Astrocyte (in vitro differentiated cells and primary cell): ENCODE measurements around the gene PPP1R14D. TPM values are rescaled to one million over a fixed set of nuclear protein-coding genes. Genes with fewer than 3 reads are reported as not detected.

ENCODE experiments used
- DNase-seq: peaks from one replicate; pipeline ENCODE4 v3.0.0-alpha.2; 2010; ENCODE audit warnings: low read depth
- FAIRE-seq: peaks from 2 replicates; lab custom pipeline; 2011; peaks lifted over from hg19 to GRCh38; lab: Jason Lieb, UNC
- H2AFZ ChIP-seq: 2 replicates; pipeline ENCODE4 v1.6.0; 2012; ENCODE audit warnings: low read depth, low read length, inconsistent platforms
- H3K27ac ChIP-seq: 2 replicates; pipeline ENCODE4 v1.5.1; 2011; ENCODE audit warnings: low read depth, low read length, inconsistent platforms
- H3K27me3 ChIP-seq: 2 replicates; pipeline ENCODE4 v1.6.0; 2011; ENCODE audit warnings: low read length, inconsistent platforms; ENCODE audit not compliant: insufficient read depth
- H3K36me3 ChIP-seq: 2 replicates; pipeline ENCODE4 v1.5.1; 2011; ENCODE audit warnings: low read length, inconsistent platforms; ENCODE audit not compliant: insufficient read depth
- H3K4me1 ChIP-seq: 2 replicates; pipeline ENCODE4 v1.5.1; 2011; ENCODE audit warnings: low read length, inconsistent platforms; ENCODE audit not compliant: insufficient read depth
- H3K4me2 ChIP-seq: 2 replicates; pipeline ENCODE4 v1.6.0; 2012; ENCODE audit warnings: low read length, inconsistent platforms
- H3K4me3 ChIP-seq: 2 replicates; pipeline ENCODE4 v1.5.1; 2011; ENCODE audit warnings: low read depth, mild to moderate bottlenecking, low read length, inconsistent platforms; ENCODE audit not compliant: insufficient read depth
- H3K79me2 ChIP-seq: 2 replicates; pipeline ENCODE4 v1.6.0; 2012; ENCODE audit warnings: mild to moderate bottlenecking, low read length, inconsistent platforms; ENCODE audit not compliant: insufficient read depth
- H3K9ac ChIP-seq: 2 replicates; pipeline ENCODE4 v1.6.0; 2012; ENCODE audit warnings: mild to moderate bottlenecking, low read length, inconsistent platforms
- H3K9me3 ChIP-seq: 2 replicates; pipeline ENCODE4 v1.5.1; 2012; ENCODE audit warnings: low read depth, mild to moderate bottlenecking, low read length, inconsistent platforms; ENCODE audit not compliant: insufficient read depth
- H4K20me1 ChIP-seq: 2 replicates; pipeline ENCODE4 v1.6.0; 2012; ENCODE audit warnings: low read length, inconsistent platforms; ENCODE audit not compliant: insufficient read depth
- H3K27ac Mint-ChIP-seq: one replicate; pipeline ENCODE4 v1.8.0; 2021; ENCODE audit warnings: mild to moderate bottlenecking, mixed read lengths; ENCODE audit not compliant: unreplicated experiment
- H3K27me3 Mint-ChIP-seq: one replicate; pipeline ENCODE4 v1.8.0; 2021; ENCODE audit warnings: low read depth, mixed read lengths; ENCODE audit not compliant: unreplicated experiment
- H3K36me3 Mint-ChIP-seq: one replicate; pipeline ENCODE4 v1.8.0; 2021; ENCODE audit warnings: low read depth, mixed read lengths; ENCODE audit not compliant: unreplicated experiment
- H3K4me1 Mint-ChIP-seq: one replicate; pipeline ENCODE4 v1.8.0; 2021; ENCODE audit warnings: low read depth, mixed read lengths; ENCODE audit not compliant: unreplicated experiment
- H3K4me3 Mint-ChIP-seq: one replicate; pipeline ENCODE4 v1.8.0; 2021; ENCODE audit warnings: mild to moderate bottlenecking, moderate library complexity, mixed read lengths; ENCODE audit not compliant: unreplicated experiment
- H3K9me3 Mint-ChIP-seq: one replicate; pipeline ENCODE4 v1.8.0; 2021; ENCODE audit warnings: mild to moderate bottlenecking, mixed read lengths; ENCODE audit not compliant: unreplicated experiment
- EZH2 ChIP-seq: IDR thresholded peaks from 2 replicates; pipeline ENCODE4 v1.6.1; 2012; ENCODE audit warnings: mild to moderate bottlenecking, low read length, inconsistent platforms; ENCODE audit not compliant: insufficient read depth
- total RNA-seq: library from RNA; stranded (reverse); gene quantifications from 2 replicates; pipeline ENCODE4 v1.2.1, GENCODE V29; 2021
- TF ChIP-seq, protein P1 (sequence below): IDR thresholded peaks from 2 replicates; pipeline ENCODE4 v1.5.1; 2011; ENCODE audit warnings: low read depth, mild to moderate bottlenecking, inconsistent platforms, low read length, moderate library complexity; ENCODE audit not compliant: insufficient read depth

Gene PPP1R14D
- total RNA-seq, 1 donor from 2014 or later: not detected

- Histone ChIP-seq H4K20me1 (no peaks in the 10 kb centered on the region), H3K27me3 (peaks cover 10% of the 10 kb centered on the region), H3K9me3 (no peaks in the 10 kb centered on the region), H3K79me2 (no peaks in the 10 kb centered on the region), H2AFZ (no peak overlapping the region), H3K27ac (no peak overlapping the region), H3K4me1 (no peaks in the 10 kb centered on the region), H3K9ac (no peak overlapping the region), H3K4me2 (no peak overlapping the region), H3K4me3 (no peak overlapping the region), H3K36me3 (no peaks in the 10 kb centered on the region)
- no peak for TF ChIP-seq EZH2
- TF ChIP-seq, protein P1, sequence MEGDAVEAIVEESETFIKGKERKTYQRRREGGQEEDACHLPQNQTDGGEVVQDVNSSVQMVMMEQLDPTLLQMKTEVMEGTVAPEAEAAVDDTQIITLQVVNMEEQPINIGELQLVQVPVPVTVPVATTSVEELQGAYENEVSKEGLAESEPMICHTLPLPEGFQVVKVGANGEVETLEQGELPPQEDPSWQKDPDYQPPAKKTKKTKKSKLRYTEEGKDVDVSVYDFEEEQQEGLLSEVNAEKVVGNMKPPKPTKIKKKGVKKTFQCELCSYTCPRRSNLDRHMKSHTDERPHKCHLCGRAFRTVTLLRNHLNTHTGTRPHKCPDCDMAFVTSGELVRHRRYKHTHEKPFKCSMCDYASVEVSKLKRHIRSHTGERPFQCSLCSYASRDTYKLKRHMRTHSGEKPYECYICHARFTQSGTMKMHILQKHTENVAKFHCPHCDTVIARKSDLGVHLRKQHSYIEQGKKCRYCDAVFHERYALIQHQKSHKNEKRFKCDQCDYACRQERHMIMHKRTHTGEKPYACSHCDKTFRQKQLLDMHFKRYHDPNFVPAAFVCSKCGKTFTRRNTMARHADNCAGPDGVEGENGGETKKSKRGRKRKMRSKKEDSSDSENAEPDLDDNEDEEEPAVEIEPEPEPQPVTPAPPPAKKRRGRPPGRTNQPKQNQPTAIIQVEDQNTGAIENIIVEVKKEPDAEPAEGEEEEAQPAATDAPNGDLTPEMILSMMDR: no peak
- H3K27ac Mint-ChIP-seq: no peak overlapping the region
- no peaks in the 10 kb centered on the region for H3K9me3 Mint-ChIP-seq
- peaks cover 3% of the 10 kb centered on the region for H3K27me3 Mint-ChIP-seq
- DNase-seq (no peak), FAIRE-seq (no peak)
- peaks cover 9% of the 10 kb centered on the region for H3K4me1 Mint-ChIP-seq
- H3K4me3 Mint-ChIP-seq: no peak overlapping the region
- H3K36me3 Mint-ChIP-seq: no peaks in the 10 kb centered on the region
Measured at GRCh38 chr15:40825661-40826422, 2.7 kb downstream of the PPP1R14D start.

GRCh38 chr15:40823572-40824343 lies 4.8 kb downstream of the PPP1R14D start:
- no peaks in the 10 kb centered on the region for H4K20me1 ChIP-seq
- no peaks in the 10 kb centered on the region for H3K79me2 ChIP-seq
- Mint-ChIP-seq H3K27me3 (peaks cover 3% of the 10 kb centered on the region), H3K9me3 (no peaks in the 10 kb centered on the region), H3K4me1 (peaks cover 9% of the 10 kb centered on the region), H3K27ac (no peak overlapping the region), H3K36me3 (no peaks in the 10 kb centered on the region), H3K4me3 (no peak overlapping the region)
- no peak overlapping the region for H3K27ac ChIP-seq
- H2AFZ ChIP-seq: no peak overlapping the region
- no peaks in the 10 kb centered on the region for H3K4me1 ChIP-seq
- H3K36me3 ChIP-seq: no peaks in the 10 kb centered on the region
- FAIRE-seq (no peak), DNase-seq (no peak)
- no peaks in the 10 kb centered on the region for H3K9me3 ChIP-seq
- no peak overlapping the region for H3K4me3 ChIP-seq
- TF ChIP-seq, protein P1: no peak
- no peak for TF ChIP-seq EZH2
- H3K9ac ChIP-seq: no peak overlapping the region
- H3K4me2 ChIP-seq: no peak overlapping the region
- peaks cover 7% of the 10 kb centered on the region for H3K27me3 ChIP-seq
